HG03575 (cell line): ENCODE data around the gene TBC1D1.

Experiments
- ATAC-seq: cut with Tn5 transposase; IDR thresholded peaks from one replicate; pipeline ENCODE4 v1.9.1; 2021; ENCODE audit not compliant: unreplicated experiment, insufficient number of reproducible peaks, low FRiP score; ENCODE audit errors: extremely low read depth

The TBC1D1 gene

GRCh38 chr4:38101563-38101962 lies 210.7 kb downstream of the TBC1D1 start:
- no peak for ATAC-seq

DNA sequence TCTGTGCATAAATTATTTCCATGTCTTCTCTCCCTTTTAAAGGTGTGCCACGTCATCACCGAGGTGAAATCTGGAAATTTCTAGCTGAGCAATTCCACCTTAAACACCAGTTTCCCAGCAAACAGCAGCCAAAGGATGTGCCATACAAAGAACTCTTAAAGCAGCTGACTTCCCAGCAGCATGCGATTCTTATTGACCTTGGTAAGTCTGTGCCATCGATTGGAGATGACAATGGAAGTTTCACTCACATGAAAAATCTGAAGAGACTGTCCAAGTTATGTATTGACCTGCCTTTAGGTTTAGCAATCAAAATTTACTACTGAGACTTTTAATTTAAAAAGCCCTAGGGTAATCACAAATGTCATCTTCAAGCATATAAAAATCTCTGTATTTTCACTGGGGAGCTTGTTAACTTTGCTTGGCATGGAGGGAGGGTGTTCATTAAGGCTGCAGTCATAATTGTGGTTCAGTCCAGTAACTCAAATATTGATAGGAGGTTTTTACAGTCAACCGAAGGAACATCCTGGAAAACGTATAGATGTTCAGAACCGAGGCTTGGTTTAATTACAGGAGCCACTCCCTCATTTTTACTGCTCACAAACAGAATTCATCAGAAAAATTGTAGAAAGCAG lies 212.2 kb downstream of the TBC1D1 start:
- ATAC-seq: no peak

- ATAC-seq: peak; percentile 66
These were observed 214.8 kb downstream of the TBC1D1 start for GRCh38 chr4:38105475-38106220.

- ATAC-seq: no peak
These were observed 215.4 kb downstream of the TBC1D1 start for GRCh38 chr4:38106311-38106710.

DNA sequence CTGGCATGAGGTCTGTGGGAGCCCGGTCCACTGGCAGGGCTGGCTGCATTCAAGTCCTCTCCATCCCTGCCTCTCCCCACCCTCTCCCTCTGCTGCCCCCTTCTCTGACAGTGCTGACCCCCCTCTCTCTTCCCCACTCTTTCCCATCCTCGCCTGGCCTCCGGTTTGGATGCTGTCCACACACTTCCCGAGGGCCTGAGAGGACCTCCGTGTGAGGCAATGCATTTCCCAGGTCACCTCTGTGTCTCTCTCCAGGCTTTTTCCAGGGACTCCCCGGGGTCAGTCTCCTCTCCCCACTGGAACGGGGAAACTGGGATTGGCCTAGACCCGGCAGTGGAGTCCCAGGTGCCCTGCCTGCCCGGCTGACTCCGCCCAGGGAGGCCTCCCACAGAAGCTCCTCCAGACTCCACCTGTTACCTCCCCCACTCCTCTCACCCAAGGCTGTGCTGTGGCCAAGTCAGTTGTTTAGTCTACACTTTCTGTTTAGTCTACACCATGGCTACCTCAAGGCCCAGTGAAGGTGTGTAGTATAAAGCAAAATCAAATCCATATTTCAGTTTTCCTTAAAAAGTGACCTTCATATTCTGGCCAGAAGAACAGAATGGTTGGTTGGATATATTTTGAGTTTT lies 216.1 kb downstream of the TBC1D1 start:
- no peak for ATAC-seq

- no peak for ATAC-seq
These were observed 216.9 kb downstream of the TBC1D1 start for GRCh38 chr4:38107818-38108217.

GRCh38 chr4:38109370-38109769 lies 218.5 kb downstream of the TBC1D1 start:
- no peak for ATAC-seq

GRCh38 chr4:38109896-38110295 lies 219.0 kb downstream of the TBC1D1 start:
- no peak for ATAC-seq

- no peak for ATAC-seq
These were observed 220.1 kb downstream of the TBC1D1 start for GRCh38 chr4:38111024-38111423.

GRCh38 chr4:38111717-38112116 lies 220.8 kb downstream of the TBC1D1 start:
- no peak for ATAC-seq

DNA sequence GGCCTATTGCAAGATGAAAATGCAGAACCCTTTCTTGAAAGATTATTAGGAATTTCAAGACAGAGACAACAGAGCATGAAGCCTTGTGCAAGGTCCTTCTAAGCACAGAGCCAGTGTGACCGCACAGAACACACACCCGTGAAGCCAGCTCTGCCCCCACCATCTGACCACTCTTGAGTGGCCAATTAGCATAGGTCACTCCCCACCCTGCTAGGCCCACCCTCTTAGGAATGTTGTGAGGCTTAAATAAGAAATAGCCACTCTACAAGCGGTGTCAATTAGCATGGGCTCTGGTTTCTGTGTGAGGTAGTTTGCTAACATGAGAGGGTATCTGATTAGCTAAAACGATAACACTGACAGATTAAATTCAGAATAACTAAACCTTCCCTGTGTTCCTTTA lies 222.2 kb downstream of the TBC1D1 start:
- no peak for ATAC-seq

DNA sequence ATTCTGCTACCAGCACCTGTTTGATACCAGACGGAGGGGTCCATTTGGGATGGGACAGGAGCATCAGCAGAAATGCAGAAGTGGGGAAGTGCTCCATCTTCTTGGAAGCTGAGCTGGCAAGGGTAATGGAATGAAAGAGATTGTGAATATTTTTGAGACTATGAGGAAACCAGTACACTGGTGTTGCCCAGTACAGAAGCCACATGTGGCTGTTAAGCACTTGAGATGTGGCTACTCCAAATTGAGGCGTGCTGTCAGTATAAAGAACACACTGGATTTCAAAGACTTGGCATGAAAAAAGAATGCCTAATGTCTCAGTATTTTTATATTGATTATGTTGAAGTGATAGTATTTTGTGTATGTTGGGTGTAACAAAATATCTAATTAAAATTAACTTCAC lies 222.7 kb downstream of the TBC1D1 start:
- no peak for ATAC-seq

GRCh38 chr4:38114386-38115150 lies 223.7 kb downstream of the TBC1D1 start:
- ATAC-seq: no peak

- no peak for ATAC-seq
These were observed 224.7 kb downstream of the TBC1D1 start for GRCh38 chr4:38115601-38116000.

DNA sequence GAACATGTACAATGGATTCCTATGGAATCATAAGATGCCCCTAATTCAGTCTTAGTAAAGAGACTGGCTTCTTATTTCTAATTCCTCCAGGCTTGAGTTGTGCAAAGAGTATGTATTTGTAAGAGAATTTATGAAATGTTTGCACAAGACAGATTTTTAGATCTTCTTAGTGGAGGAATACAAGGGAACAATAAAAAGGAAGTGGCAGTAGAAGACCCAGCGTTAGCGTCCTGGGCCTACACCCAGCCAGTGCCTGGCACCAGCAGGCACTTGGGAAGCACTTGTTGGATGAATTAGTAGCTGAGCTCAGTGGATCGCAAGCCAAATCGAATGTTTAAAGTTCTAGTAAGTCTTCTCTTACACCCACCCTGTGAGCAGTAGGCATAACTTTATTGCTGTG lies 226.7 kb downstream of the TBC1D1 start:
- no peak for ATAC-seq

DNA sequence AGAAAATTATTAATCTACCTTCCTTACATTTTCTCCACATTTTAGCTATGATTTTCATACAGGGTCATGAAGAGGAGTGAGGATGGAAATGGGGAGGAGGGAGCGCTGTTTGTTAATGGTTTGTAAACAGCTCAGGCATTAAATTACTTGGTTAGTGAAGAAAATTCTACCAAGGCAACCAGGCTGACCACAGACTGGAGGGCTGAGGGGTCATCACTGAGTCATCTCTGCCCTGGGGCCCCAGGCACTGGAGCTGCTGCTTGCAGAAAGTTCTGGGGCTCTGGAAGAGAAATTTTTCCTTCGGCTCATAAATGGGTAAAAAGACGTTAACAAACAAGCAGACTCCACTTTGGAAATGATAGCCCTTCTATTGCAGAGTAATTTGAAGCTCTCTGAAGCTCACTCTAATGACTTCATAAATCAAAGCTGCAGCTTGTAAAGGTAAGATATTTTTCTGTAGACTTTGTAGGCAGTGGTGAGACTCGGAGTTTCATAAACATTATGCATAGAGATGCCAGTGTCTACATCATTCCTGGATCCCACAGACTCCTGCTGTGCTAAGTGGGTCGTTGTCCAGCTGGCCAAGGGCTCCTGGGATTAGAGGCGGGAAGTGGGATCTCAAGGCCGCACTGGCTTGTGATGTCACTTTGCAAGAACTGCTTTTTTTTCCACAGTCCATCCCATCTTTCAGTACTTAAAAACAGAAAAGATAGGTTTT lies 228.9 kb downstream of the TBC1D1 start:
- no peak for ATAC-seq

GRCh38 chr4:38120772-38121171 lies 229.9 kb downstream of the TBC1D1 start:
- no peak for ATAC-seq

DNA sequence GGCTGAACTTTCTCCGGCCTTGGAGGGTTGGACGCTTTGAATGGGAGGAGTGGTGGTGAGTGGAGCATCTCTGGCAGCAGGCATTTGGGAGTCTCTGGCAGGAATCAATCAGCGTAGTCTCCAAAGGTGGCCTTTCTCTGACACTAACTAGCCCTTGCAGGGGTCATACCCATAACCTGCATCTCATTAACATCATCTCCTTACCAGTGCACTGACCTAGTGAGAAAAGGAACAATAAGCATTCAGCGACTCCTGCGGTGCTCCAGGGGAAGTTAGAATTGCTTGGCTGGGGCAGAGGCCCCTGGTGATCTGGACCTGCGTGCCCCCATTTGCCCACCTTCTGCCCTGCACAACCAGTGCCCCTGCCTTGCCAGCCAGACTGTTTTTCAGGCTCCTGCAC lies 231.2 kb downstream of the TBC1D1 start:
- ATAC-seq: no peak

- ATAC-seq: no peak
These were observed 232.7 kb downstream of the TBC1D1 start for GRCh38 chr4:38123555-38123954.
